Measurements from ENCODE around the gene EGFL6.
A peak's percentile ranks its signal among the peaks of the same experiment; 100 is the strongest.

- TF ChIP-seq, protein P1, sequence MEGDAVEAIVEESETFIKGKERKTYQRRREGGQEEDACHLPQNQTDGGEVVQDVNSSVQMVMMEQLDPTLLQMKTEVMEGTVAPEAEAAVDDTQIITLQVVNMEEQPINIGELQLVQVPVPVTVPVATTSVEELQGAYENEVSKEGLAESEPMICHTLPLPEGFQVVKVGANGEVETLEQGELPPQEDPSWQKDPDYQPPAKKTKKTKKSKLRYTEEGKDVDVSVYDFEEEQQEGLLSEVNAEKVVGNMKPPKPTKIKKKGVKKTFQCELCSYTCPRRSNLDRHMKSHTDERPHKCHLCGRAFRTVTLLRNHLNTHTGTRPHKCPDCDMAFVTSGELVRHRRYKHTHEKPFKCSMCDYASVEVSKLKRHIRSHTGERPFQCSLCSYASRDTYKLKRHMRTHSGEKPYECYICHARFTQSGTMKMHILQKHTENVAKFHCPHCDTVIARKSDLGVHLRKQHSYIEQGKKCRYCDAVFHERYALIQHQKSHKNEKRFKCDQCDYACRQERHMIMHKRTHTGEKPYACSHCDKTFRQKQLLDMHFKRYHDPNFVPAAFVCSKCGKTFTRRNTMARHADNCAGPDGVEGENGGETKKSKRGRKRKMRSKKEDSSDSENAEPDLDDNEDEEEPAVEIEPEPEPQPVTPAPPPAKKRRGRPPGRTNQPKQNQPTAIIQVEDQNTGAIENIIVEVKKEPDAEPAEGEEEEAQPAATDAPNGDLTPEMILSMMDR (conservative IDR thresholded peaks at IDR 0.05; ENCODE audit: low read depth, low read length), result peak; percentile 29; the same call in 1 of the 2 replicates
- TF ChIP-seq EZH2phosphoT487 (IDR thresholded peaks at IDR 0.05; ENCODE audit: borderline replicate concordance, low read length), result no peak
These were observed 46.6 kb upstream of the EGFL6 start for GRCh38 chrX:13522811-13523210.

Measured in PC-3 (cell line).